Body of pancreas (tissue), 4 donors: ENCODE measurements around the gene NUDT9. TPM values are rescaled to one million over a fixed set of nuclear protein-coding genes. Genes with fewer than 3 reads are reported as not detected.
"Not testable (repeated sequence)": the region's sequence is repeated elsewhere in the genome, so short reads cannot be mapped to it uniquely, and the experiment has no call there.

ENCODE experiments used
- ATAC-seq: fragments of 150-250 bp; one replicate; pipeline ENCODE4 v1.9.1; 2016
- DNase-seq, 4 donors: peaks; one replicate each; pipeline ENCODE4 v3.0.0-alpha.2; 2019
- H3K27ac ChIP-seq, 4 donors: fragments of 200-600 bp; sonication (generic); 1 replicate in 3 of 4; 2 replicates in 1 of 4; pipeline versions ENCODE4 v1.5.1 to v1.6.1; 2016 to 2019; ENCODE audit warnings: mild to moderate bottlenecking in 1 of 4, mixed read lengths in 1 of 4, moderate library complexity in 1 of 4
- H3K27me3 ChIP-seq, 2 donors: fragments of 200-600 bp; sonication (generic); one replicate each; pipeline ENCODE4 v1.6.0; 2016; ENCODE audit warnings: mild to moderate bottlenecking in 1 of 2
- H3K36me3 ChIP-seq, 2 donors: fragments of 200-600 bp; sonication (generic); replicated peaks in 1 of 2; 2 replicates each; pipeline ENCODE4 v1.5.1; 2016; ENCODE audit warnings: low read depth in 2 of 2; ENCODE audit not compliant: insufficient read depth in 1 of 2
- H3K4me1 ChIP-seq: fragments of 200-600 bp; sonication (generic); one replicate; pipeline ENCODE4 v1.6.0; 2016
- H3K4me3 ChIP-seq, 2 donors: fragments of 200-600 bp; sonication (generic); 1 replicate in 1 of 2; 2 replicates in 1 of 2; pipeline ENCODE4 v1.5.1; 2016 to 2019
- H3K9me3 ChIP-seq, 3 donors: fragments of 200-600 bp; sonication (generic); 1 replicate in 2 of 3; 2 replicates in 1 of 3; pipeline ENCODE4 v1.5.1; 2016
- POLR2A ChIP-seq, 3 donors: fragments of 450-650 bp; IDR thresholded peaks; one replicate each; pipeline ENCODE4 v1.6.1; 2016; ENCODE audit warnings: antibody characterized with exemption in 3 of 3, mild to moderate bottlenecking in 2 of 3
- WGBS, 2 donors: methylation state at CpG; one replicate each; pipeline ENCODE4 v1.1.5; 2017; 5-methylcytosine and 5-hydroxymethylcytosine counted together
- intact Hi-C: fragments of 100-400 bp; cut with DNase I; formaldehyde crosslinking; loops from one replicate; pipeline ENCODE4 v1.15.1; 2023
- total RNA-seq, 2 donors: library from RNA; depleted of rRNA; stranded (reverse); fragments of >200 nt; gene quantifications; one replicate each; pipeline ENCODE4 v1.1.0, GENCODE V29; 2016
- TF ChIP-seq, protein P1 (sequence below), 7 experiments: fragments of 450-650 bp in 4 of 7; fragments of 200-600 bp in 3 of 7; sonication (generic) in 3 of 7; IDR thresholded peaks; one replicate each; pipeline ENCODE4 v1.5.1; 2016 to 2019; ENCODE audit warnings: antibody characterized with exemption in 7 of 7

Gene NUDT9
- total RNA-seq, 2 donors from 2014 or later: 22.7 to 32.2 TPM

DNA sequence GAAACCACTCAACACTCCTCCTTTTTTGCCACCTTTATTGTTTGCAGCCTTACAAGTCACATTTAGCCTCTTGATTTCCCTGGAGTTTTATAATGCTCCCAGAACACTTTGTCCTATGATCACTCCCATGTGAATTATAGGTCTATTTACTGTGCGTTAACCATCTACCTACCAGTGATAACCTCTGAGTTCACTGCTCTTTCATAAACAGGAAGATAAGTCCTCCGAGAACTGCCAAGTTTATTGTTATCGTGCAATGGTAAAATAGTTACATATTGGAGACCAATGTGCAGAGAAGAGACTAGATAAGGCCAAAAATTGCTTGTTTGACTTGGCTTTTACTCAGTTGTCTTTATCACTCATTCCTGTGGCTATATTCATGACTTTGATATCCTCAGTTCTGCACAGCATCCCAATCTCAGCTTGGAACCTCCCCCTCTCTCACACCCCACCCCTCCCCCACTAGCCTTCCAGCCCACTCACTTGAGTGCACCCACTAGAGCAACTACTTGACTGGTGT lies 12.9 kb upstream of the NUDT9 start:
- DNase-seq (peak in 3 of 4 donors; percentile 33 to 38 (median 36)), ATAC-seq (peak; percentile 98)
- 12 to 21% methylated on average over 3 of the region's 3 CpGs for WGBS, 2 donors
- H3K36me3 ChIP-seq: no peaks in the 10 kb centered on the region
- H3K4me3 ChIP-seq: no peak overlapping the region
- peaks cover 49% of the 10 kb centered on the region for H3K4me1 ChIP-seq
- peak overlapping the region; percentile 19 to 80 (median 64) for H3K27ac ChIP-seq
- no peaks in the 10 kb centered on the region for H3K27me3 ChIP-seq
- TF ChIP-seq, protein P1, sequence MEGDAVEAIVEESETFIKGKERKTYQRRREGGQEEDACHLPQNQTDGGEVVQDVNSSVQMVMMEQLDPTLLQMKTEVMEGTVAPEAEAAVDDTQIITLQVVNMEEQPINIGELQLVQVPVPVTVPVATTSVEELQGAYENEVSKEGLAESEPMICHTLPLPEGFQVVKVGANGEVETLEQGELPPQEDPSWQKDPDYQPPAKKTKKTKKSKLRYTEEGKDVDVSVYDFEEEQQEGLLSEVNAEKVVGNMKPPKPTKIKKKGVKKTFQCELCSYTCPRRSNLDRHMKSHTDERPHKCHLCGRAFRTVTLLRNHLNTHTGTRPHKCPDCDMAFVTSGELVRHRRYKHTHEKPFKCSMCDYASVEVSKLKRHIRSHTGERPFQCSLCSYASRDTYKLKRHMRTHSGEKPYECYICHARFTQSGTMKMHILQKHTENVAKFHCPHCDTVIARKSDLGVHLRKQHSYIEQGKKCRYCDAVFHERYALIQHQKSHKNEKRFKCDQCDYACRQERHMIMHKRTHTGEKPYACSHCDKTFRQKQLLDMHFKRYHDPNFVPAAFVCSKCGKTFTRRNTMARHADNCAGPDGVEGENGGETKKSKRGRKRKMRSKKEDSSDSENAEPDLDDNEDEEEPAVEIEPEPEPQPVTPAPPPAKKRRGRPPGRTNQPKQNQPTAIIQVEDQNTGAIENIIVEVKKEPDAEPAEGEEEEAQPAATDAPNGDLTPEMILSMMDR (IDR thresholded peaks at IDR 0.05): peak in 1 of 7 experiments; percentile 15
- TF ChIP-seq POLR2A (IDR thresholded peaks at IDR 0.05): no peak
- no peaks in the 10 kb centered on the region for H3K9me3 ChIP-seq
- intact Hi-C loops: no loop called here

- peak overlapping the region in 3 of 4 donors; percentile 34 to 80 (median 69) for H3K27ac ChIP-seq
- DNase-seq (no peak), ATAC-seq (no peak)
- no peaks in the 10 kb centered on the region for H3K9me3 ChIP-seq
- TF ChIP-seq, protein P1 (IDR thresholded peaks at IDR 0.05): no peak
- no peak for TF ChIP-seq POLR2A (IDR thresholded peaks at IDR 0.05)
- intact Hi-C loops: no loop called here
- no peak overlapping the region for H3K4me3 ChIP-seq
- H3K4me1 ChIP-seq: peaks cover 49% of the 10 kb centered on the region
- WGBS, 2 donors: 11 to 20% methylated on average over 2 of the region's 2 CpGs
- H3K36me3 ChIP-seq: no peaks in the 10 kb centered on the region
- H3K27me3 ChIP-seq: no peaks in the 10 kb centered on the region
Measured at GRCh38 chr4:87410157-87410556, 12.2 kb upstream of the NUDT9 start.

DNA sequence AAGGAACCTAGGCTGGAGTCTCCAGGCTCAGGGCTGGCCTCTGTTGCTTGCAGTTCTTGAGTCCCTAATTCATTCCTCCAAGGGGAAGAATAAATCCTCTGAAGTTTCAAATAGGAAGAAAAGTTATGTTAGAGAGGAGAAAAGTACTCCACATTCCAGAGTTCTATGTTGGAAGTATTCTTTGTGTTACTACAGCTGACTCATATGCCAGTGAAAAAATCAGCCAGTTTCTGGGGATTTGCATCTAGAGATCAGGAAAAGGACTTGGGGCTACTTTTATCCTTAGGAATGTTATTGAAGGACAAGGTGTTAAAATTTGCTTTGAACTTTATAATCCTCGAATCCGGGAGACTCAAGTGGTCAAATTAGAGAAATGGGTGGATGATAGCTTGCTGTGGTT lies 11.7 kb upstream of the NUDT9 start:
- intact Hi-C loops: no loop called here
- H3K4me1 ChIP-seq: peaks cover 49% of the 10 kb centered on the region
- WGBS, 2 donors: 79 to 81% methylated on average over 2 of the region's 2 CpGs

GRCh38 chr4:87414816-87415215 lies 7.6 kb upstream of the NUDT9 start:
- ATAC-seq (no peak), DNase-seq (no peak)
- Histone ChIP-seq H3K27me3 (no peaks in the 10 kb centered on the region), H3K36me3 (no peaks in the 10 kb centered on the region), H3K4me3 (no peak overlapping the region), H3K9me3 (no peaks in the 10 kb centered on the region), H3K27ac (no peak overlapping the region), H3K4me1 (peaks cover 32% of the 10 kb centered on the region)
- TF ChIP-seq POLR2A (IDR thresholded peaks at IDR 0.05): no peak
- TF ChIP-seq, protein P1 (IDR thresholded peaks at IDR 0.05): no peak
- intact Hi-C loops: no loop called here

More for the DNA sequence above, 11.7 kb upstream of the NUDT9 start:
- no peak for DNase-seq
- Histone ChIP-seq H3K9me3 (no peaks in the 10 kb centered on the region), H3K4me3 (no peak overlapping the region), H3K27me3 (no peaks in the 10 kb centered on the region), H3K36me3 (no peaks in the 10 kb centered on the region), H3K27ac (no peak overlapping the region)
- TF ChIP-seq, protein P1 (IDR thresholded peaks at IDR 0.05): no peak
- no peak for TF ChIP-seq POLR2A (IDR thresholded peaks at IDR 0.05)
- ATAC-seq: no peak

GRCh38 chr4:87416965-87417364 lies 5.4 kb upstream of the NUDT9 start:
- ATAC-seq (no peak), DNase-seq (no peak)
- intact Hi-C loops: no loop called here
- H3K27me3 ChIP-seq: no peaks in the 10 kb centered on the region
- H3K4me1 ChIP-seq: peaks cover 40% of the 10 kb centered on the region
- no peak for TF ChIP-seq POLR2A (IDR thresholded peaks at IDR 0.05)
- TF ChIP-seq, protein P1 (IDR thresholded peaks at IDR 0.05): no peak
- no peak overlapping the region for H3K27ac ChIP-seq
- 42 to 60% methylated on average over 3 of the region's 3 CpGs for WGBS, 2 donors
- no peaks in the 10 kb centered on the region for H3K36me3 ChIP-seq
- no peaks in the 10 kb centered on the region for H3K9me3 ChIP-seq
- H3K4me3 ChIP-seq: no peak overlapping the region

GRCh38 chr4:87418410-87418809 lies 4.0 kb upstream of the NUDT9 start:
- ATAC-seq, DNase-seq, H3K27me3 ChIP-seq, H3K9me3 ChIP-seq, intact Hi-C loops, H3K36me3 ChIP-seq, H3K27ac ChIP-seq, H3K4me3 ChIP-seq: not testable (repeated sequence)
- WGBS, 2 donors: 93% methylated on average over 4 of the region's 4 CpGs
- H3K4me1 ChIP-seq: peaks cover 41% of the 10 kb centered on the region
